Endometrial microvascular endothelial cells (primary cell): ENCODE data around the gene UBE2L6. TPM values are rescaled to one million over a fixed set of nuclear protein-coding genes. Genes with fewer than 3 reads are reported as not detected.
"Not testable (repeated sequence)": the region's sequence is repeated elsewhere in the genome, so short reads cannot be mapped to it uniquely, and the experiment has no call there.

ENCODE experiments used
- in situ Hi-C: cut with HindIII; loops from 2 replicates; pipeline ENCODE4 v1.10.0; 2017; ENCODE audit warnings: low sequenced_read_pairs, low pct_unique_long_range_greater_than_20kb; ENCODE audit errors: inconsistent ontology term
- total RNA-seq: library from RNA; depleted of rRNA; stranded (reverse); fragments of >200 nt; gene quantifications from one replicate; pipeline ENCODE4 v1.2.3, GENCODE V29; 2015; ENCODE audit errors: inconsistent ontology term

The UBE2L6 gene
- total RNA-seq, 1 donor from 2014 or later: 58.0 TPM

- in situ Hi-C loops: no loop called here
Observed at GRCh38 chr11:57536947-57537619, 30.4 kb downstream of the UBE2L6 start, which contains the start of gene SMTNL1. SMTNL1 (plus strand) TSS chr11:57537595; CDS start chr11:57542643, 5,048 bp downstream.

GRCh38 chr11:57534449-57534848 lies 33.0 kb downstream of the UBE2L6 start:
- in situ Hi-C loops: not testable (repeated sequence)

- in situ Hi-C loops: no loop called here
Observed at GRCh38 chr11:57530596-57531507, 36.6 kb downstream of the UBE2L6 start, which contains the start of gene TIMM10. TIMM10 (minus strand) TSS chr11:57530754; CDS start chr11:57530189, 565 bp downstream.

DNA sequence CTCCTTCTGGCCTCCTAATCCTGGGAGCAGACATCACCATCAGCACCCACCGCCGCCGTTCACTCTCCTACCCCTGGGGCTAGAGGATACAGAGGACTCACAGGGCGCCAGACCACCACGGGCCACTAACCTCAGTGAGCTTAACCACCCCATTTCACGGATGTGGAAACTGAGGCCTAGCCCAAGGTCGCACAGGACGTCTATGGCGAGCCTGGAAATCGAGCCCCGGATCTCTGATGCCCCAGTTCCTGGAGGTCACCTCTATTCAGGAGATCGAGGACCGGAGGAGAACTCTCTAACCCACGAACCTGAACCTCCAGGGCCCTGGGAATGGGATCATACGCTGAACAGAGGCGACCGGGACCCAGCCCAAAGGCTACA lies 37.3 kb downstream of the UBE2L6 start:
- in situ Hi-C loops: no loop called here

DNA sequence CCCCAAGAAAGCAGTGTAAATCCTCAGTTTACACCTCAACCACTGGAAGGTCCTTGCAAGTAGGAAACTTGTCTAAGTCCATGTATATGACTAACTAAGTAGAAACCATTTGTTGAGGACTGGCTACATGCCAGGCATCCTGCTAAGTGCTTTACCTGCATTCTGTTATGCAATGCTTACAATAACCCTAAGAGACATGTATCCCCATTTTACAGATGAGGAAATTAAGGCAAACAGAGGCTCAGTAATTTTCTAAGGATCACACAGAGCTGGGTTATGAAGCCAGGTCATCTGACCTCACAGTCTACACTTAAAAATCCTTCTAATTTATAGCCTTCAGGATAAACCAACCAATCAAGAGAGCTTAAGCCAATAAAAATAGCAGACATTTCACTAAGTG lies 38.5 kb downstream of the UBE2L6 start:
- in situ Hi-C loops: no loop called here

DNA sequence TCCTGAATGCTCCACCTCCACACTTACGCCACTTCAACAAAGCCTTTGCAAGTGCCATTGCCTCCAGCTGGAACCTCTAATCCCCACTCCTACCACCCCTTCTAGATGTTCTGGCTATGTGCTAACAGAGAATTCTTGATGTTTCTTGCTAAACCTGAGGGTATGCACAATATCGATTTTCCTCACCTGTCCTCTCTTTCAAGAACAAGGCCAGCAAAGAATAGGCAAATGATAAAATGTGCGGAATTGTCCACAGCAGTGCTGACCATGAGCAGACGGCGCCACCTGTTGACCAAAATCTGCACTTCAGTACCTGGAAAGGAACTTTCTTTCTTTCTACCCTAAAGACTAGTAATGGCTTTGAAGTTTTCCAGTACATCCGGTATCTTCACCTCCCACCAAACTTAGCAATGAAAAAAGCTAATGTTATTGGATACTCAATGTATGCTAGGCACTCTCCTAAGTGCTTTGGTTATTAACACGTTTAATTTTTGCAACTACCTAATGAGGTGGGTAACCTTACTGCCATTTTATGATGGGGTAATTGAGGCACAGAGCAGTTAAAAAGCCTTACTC lies 40.3 kb downstream of the UBE2L6 start:
- in situ Hi-C loops: no loop called here

- in situ Hi-C loops: no loop called here
Observed at GRCh38 chr11:57523419-57523818, 44.1 kb downstream of the UBE2L6 start.

- in situ Hi-C loops: no loop called here
Observed at GRCh38 chr11:57521116-57521515, 46.4 kb downstream of the UBE2L6 start.

GRCh38 chr11:57516061-57516443 lies 51.4 kb downstream of the UBE2L6 start:
- in situ Hi-C loops: no loop called here

DNA sequence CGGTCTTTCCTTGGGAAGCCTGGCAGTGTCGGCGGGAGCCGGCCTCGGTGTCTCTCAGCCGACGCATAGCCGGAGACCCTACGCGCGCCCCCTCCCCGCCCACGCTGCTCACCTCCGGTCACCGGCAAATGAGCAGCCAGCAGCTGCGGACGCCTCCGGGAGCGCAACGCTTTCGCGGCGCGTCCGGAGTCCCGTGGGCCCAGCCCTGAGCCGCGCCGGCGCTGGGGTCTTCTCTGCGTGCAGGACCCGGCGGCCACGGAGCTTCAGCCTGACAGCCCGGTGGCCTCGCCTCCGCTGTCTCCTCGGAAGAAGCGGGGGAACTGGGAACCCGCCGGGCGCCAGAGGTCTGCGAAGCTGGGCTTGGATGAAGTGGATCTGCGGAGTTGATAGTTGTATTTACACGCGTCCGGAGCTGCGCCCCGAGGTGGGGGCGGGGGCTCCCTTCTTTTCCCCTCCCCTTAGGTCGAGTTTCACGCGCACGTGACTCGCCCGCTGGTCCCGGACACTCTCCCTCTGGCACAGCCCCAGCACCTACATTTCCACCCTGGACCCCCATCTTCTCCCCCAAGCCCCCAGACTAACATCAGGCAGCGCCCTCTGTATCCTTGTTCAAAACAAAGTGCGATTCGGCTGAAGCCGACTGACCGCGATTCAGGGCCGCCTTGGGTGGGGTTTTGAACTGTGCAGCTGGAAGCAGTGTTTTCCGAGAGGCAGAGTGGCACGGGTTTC lies 52.0 kb downstream of the UBE2L6 start, which contains the start of gene SLC43A1:
Gene SLC43A1 (minus strand): TSS at position 371 of the 729 bp plus-strand sequence. CDS start 1,591 bp downstream, outside the sequence.
- in situ Hi-C loops: no loop called here

GRCh38 chr11:57514538-57515331 lies 52.7 kb downstream of the UBE2L6 start:
- in situ Hi-C loops: no loop called here

DNA sequence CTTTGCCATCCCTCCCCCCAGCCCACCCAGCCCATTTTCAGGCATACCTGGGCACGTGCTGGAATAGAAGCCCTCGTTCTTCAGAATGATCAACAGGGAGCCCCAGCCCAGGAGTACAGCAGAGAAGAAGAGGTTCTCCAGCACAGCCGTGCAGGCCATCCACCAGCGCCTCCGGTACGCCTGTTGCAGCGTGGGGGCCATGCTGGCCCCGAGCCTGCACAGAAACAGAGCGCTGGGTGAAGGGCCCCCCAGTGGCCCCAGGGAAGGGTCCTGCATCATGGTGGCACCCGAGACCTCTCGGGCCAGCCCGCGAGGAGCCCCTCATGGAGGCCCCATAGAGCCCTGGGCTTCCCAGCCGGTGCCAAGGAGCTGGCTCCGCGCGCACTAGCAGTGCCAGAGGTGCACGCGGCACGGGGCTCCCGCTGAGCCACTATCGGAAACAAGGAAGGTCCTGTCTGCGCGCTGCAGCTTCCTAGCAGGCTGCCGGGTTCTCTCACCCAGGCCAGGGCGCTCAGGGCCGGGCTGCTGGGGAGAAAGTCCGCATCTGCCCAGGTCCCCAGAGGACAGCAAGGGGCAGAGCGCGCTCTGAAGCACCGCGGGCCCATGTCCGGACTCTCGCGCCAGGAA lies 53.4 kb downstream of the UBE2L6 start:
- in situ Hi-C loops: no loop called here

GRCh38 chr11:57513452-57513795 lies 54.0 kb downstream of the UBE2L6 start:
- in situ Hi-C loops: no loop called here

GRCh38 chr11:57512646-57513451 lies 54.6 kb downstream of the UBE2L6 start:
- in situ Hi-C loops: no loop called here

DNA sequence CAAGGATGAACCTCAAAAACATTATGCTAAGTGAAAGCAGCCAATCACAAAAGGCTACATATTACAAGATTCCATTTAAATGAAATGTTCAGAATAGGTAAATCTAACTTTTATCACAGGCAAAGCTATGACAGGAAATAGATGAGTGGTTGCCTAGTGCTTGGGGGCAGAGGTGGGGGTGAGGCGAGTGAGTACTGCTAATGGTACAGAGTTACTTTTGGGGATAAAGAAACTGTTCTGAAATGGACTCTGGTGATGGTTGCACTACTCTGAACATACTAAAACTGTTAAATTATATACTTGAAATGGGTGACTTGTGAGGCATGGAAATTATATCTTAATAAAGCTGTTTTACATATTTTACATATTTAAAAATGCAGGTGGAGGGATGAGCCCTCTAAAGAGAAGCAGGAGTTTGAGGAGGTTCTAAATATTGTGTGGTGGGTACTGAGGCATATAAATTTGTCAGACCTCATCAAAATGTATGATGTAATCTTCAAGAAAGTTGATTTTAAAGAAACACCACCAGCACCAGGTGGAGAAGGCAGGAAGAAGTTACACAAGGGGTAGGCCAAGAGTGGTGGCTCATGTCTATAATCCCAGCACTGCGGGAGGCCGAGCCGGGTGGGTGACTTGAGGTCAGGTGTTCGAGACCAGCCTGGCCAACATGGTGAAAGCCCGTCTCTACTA lies 55.6 kb downstream of the UBE2L6 start:
- in situ Hi-C loops: no loop called here

DNA sequence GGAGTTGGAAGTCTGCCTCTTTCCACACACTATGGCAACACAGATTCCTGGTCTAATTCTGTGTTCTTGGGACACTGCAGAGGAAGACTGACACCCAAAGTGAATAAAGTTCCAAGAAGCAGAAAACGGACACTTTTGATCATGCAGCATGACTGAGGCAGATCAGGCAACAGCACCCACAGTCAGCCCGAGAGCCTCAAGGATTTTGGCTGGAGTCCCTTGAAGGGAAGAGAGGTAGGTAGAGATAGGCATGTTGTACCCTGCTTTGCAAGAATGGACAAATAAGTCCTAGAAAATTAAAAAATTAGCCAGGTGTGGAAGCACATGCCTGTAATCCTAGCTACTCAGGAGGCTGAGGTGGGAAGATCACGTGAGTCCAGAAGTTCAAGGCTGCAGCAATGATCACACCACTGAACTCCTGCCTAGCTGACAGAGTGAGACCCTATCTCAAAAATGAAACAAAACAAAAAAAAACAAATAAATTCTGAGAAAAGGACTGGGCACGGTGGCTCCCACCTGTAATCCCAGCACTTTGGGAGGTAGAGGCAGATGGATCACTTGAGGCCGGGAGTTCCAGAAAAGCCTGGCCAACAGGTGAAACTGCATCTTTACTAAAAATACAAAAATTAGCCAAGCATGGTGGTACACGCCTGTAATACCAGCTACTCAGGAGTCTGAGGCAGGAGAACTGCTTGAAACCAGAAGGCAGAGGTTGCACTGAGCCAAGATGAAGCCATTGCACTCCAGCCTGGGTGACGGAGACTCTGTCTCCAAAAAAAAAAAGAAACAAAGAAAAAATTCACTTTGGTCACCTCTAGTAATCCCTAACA lies 58.9 kb downstream of the UBE2L6 start:
- in situ Hi-C loops: no loop called here
